GM23338 (cell line): ENCODE measurements around the gene DAB1. TPM values are rescaled to one million over a fixed set of nuclear protein-coding genes. Genes with fewer than 3 reads are reported as not detected.

ENCODE experiments used
- CREB1 ChIP-seq: fragments of 250-450 bp; sonication (Bioruptor Pico); IDR thresholded peaks from 2 replicates; pipeline ENCODE4 v1.5.0; 2020; ENCODE audit warnings: low read depth, mild to moderate bottlenecking, moderate library complexity
- NANOG ChIP-seq: IDR thresholded peaks from 2 replicates; pipeline ENCODE4 v1.6.1; 2016; ENCODE audit warnings: antibody characterized with exemption, borderline replicate concordance
- POLR2AphosphoS5 ChIP-seq: IDR thresholded peaks from 2 replicates; pipeline ENCODE4 v1.6.1; 2016; ENCODE audit warnings: antibody characterized with exemption, low read depth
- STAT1 ChIP-seq: IDR thresholded peaks from one replicate; pipeline ENCODE4 v1.6.1; 2016; ENCODE audit warnings: antibody characterized with exemption; ENCODE audit not compliant: unreplicated experiment
- ZNF114 ChIP-seq: fragments of 250-450 bp; sonication (Bioruptor Pico); IDR thresholded peaks from 2 replicates; pipeline ENCODE4 v1.5.0; 2020; ENCODE audit warnings: mild to moderate bottlenecking, moderate library complexity
- ZNF331 ChIP-seq: fragments of 250-450 bp; sonication (Bioruptor Pico); IDR thresholded peaks from 2 replicates; pipeline ENCODE4 v1.5.0; 2020; ENCODE audit warnings: low read depth, mild to moderate bottlenecking, moderate library complexity
- ZNF462 ChIP-seq: fragments of 250-450 bp; sonication (Bioruptor Pico); IDR thresholded peaks from 2 replicates; pipeline ENCODE4 v1.5.0; 2020; ENCODE audit warnings: mild to moderate bottlenecking, moderate library complexity
- polyA plus RNA-seq: library from polyadenylated mRNA; unstranded; fragments of >200 nt; fragmentation: Nextera tagmentation; extraction: Ambion mirVana; gene quantifications from 2 replicates; pipeline ENCODE4 v1.2.1, GENCODE V29; 2016
- total RNA-seq: library from RNA; depleted of rRNA; stranded (reverse); fragments of >200 nt; shearing (Covaris generic); gene quantifications from 2 replicates; pipeline ENCODE4 v1.2.3, GENCODE V29; 2014
- TF ChIP-seq, protein P1 (sequence below), 2 experiments: fragments of 200-600 bp in 1 of 2; sonication (generic) in 1 of 2; conservative IDR thresholded peaks; 2 replicates each; pipeline versions ENCODE4 v1.5.1 to v1.6.1; 2016 to 2017; ENCODE audit warnings: antibody characterized with exemption in 2 of 2, low read depth in 2 of 2, mild to moderate bottlenecking in 2 of 2, moderate library complexity in 1 of 2
- TF ChIP-seq, protein P2 (sequence below): IDR thresholded peaks from one replicate; pipeline ENCODE4 v1.6.1; 2018; ENCODE audit warnings: antibody characterized with exemption; ENCODE audit not compliant: unreplicated experiment
- TF ChIP-seq, protein P3 (sequence below): IDR thresholded peaks from 2 replicates; pipeline ENCODE4 v1.6.1; 2016; ENCODE audit warnings: antibody characterized with exemption

Gene DAB1
- total and polyA plus RNA-seq, 2 experiments from 2014 or later: 12.8 to 14.5 TPM

GRCh38 chr1:57423135-57423655 is 665 bp downstream of the DAB1 start (continued):
- TF ChIP-seq ZNF462 (no peak), CREB1 (CRISPR knock-in tag) (no peak), POLR2AphosphoS5 (no peak), ZNF114 (CRISPR knock-in tag) (no peak), STAT1 (no peak), NANOG (no peak), ZNF331 (CRISPR knock-in tag) (no peak)
- TF ChIP-seq, protein P1, sequence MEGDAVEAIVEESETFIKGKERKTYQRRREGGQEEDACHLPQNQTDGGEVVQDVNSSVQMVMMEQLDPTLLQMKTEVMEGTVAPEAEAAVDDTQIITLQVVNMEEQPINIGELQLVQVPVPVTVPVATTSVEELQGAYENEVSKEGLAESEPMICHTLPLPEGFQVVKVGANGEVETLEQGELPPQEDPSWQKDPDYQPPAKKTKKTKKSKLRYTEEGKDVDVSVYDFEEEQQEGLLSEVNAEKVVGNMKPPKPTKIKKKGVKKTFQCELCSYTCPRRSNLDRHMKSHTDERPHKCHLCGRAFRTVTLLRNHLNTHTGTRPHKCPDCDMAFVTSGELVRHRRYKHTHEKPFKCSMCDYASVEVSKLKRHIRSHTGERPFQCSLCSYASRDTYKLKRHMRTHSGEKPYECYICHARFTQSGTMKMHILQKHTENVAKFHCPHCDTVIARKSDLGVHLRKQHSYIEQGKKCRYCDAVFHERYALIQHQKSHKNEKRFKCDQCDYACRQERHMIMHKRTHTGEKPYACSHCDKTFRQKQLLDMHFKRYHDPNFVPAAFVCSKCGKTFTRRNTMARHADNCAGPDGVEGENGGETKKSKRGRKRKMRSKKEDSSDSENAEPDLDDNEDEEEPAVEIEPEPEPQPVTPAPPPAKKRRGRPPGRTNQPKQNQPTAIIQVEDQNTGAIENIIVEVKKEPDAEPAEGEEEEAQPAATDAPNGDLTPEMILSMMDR (conservative IDR thresholded peaks at IDR 0.05; ENCODE audit: low read depth in 2 of 2): no peak
- TF ChIP-seq, protein P2, sequence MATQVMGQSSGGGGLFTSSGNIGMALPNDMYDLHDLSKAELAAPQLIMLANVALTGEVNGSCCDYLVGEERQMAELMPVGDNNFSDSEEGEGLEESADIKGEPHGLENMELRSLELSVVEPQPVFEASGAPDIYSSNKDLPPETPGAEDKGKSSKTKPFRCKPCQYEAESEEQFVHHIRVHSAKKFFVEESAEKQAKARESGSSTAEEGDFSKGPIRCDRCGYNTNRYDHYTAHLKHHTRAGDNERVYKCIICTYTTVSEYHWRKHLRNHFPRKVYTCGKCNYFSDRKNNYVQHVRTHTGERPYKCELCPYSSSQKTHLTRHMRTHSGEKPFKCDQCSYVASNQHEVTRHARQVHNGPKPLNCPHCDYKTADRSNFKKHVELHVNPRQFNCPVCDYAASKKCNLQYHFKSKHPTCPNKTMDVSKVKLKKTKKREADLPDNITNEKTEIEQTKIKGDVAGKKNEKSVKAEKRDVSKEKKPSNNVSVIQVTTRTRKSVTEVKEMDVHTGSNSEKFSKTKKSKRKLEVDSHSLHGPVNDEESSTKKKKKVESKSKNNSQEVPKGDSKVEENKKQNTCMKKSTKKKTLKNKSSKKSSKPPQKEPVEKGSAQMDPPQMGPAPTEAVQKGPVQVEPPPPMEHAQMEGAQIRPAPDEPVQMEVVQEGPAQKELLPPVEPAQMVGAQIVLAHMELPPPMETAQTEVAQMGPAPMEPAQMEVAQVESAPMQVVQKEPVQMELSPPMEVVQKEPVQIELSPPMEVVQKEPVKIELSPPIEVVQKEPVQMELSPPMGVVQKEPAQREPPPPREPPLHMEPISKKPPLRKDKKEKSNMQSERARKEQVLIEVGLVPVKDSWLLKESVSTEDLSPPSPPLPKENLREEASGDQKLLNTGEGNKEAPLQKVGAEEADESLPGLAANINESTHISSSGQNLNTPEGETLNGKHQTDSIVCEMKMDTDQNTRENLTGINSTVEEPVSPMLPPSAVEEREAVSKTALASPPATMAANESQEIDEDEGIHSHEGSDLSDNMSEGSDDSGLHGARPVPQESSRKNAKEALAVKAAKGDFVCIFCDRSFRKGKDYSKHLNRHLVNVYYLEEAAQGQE: no peak
- TF ChIP-seq, protein P3, sequence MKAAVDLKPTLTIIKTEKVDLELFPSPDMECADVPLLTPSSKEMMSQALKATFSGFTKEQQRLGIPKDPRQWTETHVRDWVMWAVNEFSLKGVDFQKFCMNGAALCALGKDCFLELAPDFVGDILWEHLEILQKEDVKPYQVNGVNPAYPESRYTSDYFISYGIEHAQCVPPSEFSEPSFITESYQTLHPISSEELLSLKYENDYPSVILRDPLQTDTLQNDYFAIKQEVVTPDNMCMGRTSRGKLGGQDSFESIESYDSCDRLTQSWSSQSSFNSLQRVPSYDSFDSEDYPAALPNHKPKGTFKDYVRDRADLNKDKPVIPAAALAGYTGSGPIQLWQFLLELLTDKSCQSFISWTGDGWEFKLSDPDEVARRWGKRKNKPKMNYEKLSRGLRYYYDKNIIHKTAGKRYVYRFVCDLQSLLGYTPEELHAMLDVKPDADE: no peak
